ENCODE data around the gene RASA4B. TPM values are rescaled to one million over a fixed set of nuclear protein-coding genes. Genes with fewer than 3 reads are reported as not detected.

Gene RASA4B
- total and polyA plus RNA-seq, 9 of the 15 experiments (the other 6 are each of a cell fraction or from before 2014, with no cell fraction given) = 0.01 to 2.9 (median 1.5) TPM; not detected in 1

GRCh38 chr7:102451371-102452054, 66.1 kb downstream of the RASA4B start (continued):
- TF ChIP-seq RERE (CRISPR knock-in tag; IDR thresholded peaks at IDR 0.05; ENCODE audit: borderline replicate concordance) (no peak), PHF20 (IDR thresholded peaks at IDR 0.05; ENCODE audit: partially characterized antibody) (no peak), ZHX1 (conservative IDR thresholded peaks at IDR 0.05; ENCODE audit: low read length) (no peak), TRIM24 (IDR thresholded peaks at IDR 0.05) (no peak), HDGF (IDR thresholded peaks at IDR 0.05) (no peak), TOE1 (IDR thresholded peaks at IDR 0.05; ENCODE audit: borderline replicate concordance) (no peak), TOE1 (CRISPR knock-in tag; IDR thresholded peaks at IDR 0.05; ENCODE audit: borderline replicate concordance, low read depth) (no peak), MCM7 (IDR thresholded peaks at IDR 0.05) (no peak), IRF1 (CRISPR knock-in tag; IDR thresholded peaks at IDR 0.05; ENCODE audit: borderline replicate concordance) (no peak), KAT8 (IDR thresholded peaks at IDR 0.05; ENCODE audit: low read depth) (no peak), ZNF232 (CRISPR knock-in tag; IDR thresholded peaks at IDR 0.05) (no peak), ZNF324 (CRISPR knock-in tag; IDR thresholded peaks at IDR 0.05) (no peak), NCOA6 (IDR thresholded peaks at IDR 0.05) (no peak), POLR2G (IDR thresholded peaks at IDR 0.05; ENCODE audit: low read depth, low read length) (peak; percentile 71), CCNT2 (IDR thresholded peaks at IDR 0.05; ENCODE audit: borderline replicate concordance, extremely low read depth, insufficient read length, low read depth, low read length) (no peak), NR2C2 (CRISPR knock-in tag; IDR thresholded peaks at IDR 0.05) (no peak), NR2C2 (tag; IDR thresholded peaks at IDR 0.05) (no peak), BRD4 (IDR thresholded peaks at IDR 0.05) (no peak)
